ENCODE data around the gene GJB3.

GRCh38 chr1:34781844-34782391 lies 904 bp downstream of the GJB3 start:
- TF ChIP-seq CTCF (IDR thresholded peaks at IDR 0.05) = no peak
- TF ChIP-seq EP300 (IDR thresholded peaks at IDR 0.05) = no peak
- TF ChIP-seq POLR2A (IDR thresholded peaks at IDR 0.05) = no peak
